Adipose tissue (tissue), 3 donors: Measurements from ENCODE around the gene RAET1E. TPM values are rescaled to one million over a fixed set of nuclear protein-coding genes. Genes with fewer than 3 reads are reported as not detected.
"Not testable (repeated sequence)": the region's sequence is repeated elsewhere in the genome, so short reads cannot be mapped to it uniquely, and the experiment has no call there.

Experiments used
- H3K27ac ChIP-seq: one replicate; pipeline ENCODE4 v1.5.1; 2013; ENCODE audit warnings: low read depth, low read length
- WGBS, 3 donors: extraction: QIAGEN DNeasy Blood & Tissue Kit; methylation state at CpG; one replicate each; pipeline ENCODE4 v1.1.7; 2013; 5-methylcytosine and 5-hydroxymethylcytosine counted together
- polyA plus RNA-seq, 3 donors: library from polyadenylated mRNA; stranded (reverse); fragments of 200-250 nt; gene quantifications; one replicate each; pipeline ENCODE4 v1.2.3, GENCODE V29; 2013
- donor health status: healthy with polysubstance abuse.
- donor health status: Bipolar disorder and iron deficiency.
- donor health status: healthy.

Gene RAET1E
- polyA plus RNA-seq, 3 donors: 0.06 to 0.56 (median 0.43) TPM

- 87 to 89% (median 89%) methylated on average over 7 of the region's 7 CpGs for WGBS, 3 donors
- H3K27ac ChIP-seq: no peak overlapping the region
Observed at GRCh38 chr6:149899926-149900619, 2.2 kb upstream of the RAET1E start.

GRCh38 chr6:149899486-149899885 lies 1.6 kb upstream of the RAET1E start:
- no peak overlapping the region for H3K27ac ChIP-seq

GRCh38 chr6:149898966-149899365 lies 1.1 kb upstream of the RAET1E start:
- WGBS, 3 donors: 91 to 96% (median 95%) methylated on average over 9 of the region's 9 CpGs
- H3K27ac ChIP-seq: no peak overlapping the region

More at GRCh38 chr6:149899486-149899885, 1.6 kb upstream of the RAET1E start:
- 89 to 91% (median 90%) methylated on average over 6 of the region's 6 CpGs for WGBS, 3 donors

GRCh38 chr6:149897015-149897697 lies 757 bp downstream of the RAET1E start:
- WGBS, 3 donors: 41 to 72% (median 49%) methylated on average over 13 of the region's 13 CpGs
- H3K27ac ChIP-seq: no peak overlapping the region

GRCh38 chr6:149896491-149896890 lies 1.4 kb downstream of the RAET1E start:
- H3K27ac ChIP-seq: no peak overlapping the region
- 78 to 93% (median 88%) methylated on average over 3 of the region's 3 CpGs for WGBS, 3 donors

- H3K27ac ChIP-seq: no peak overlapping the region
- 28 to 66% (median 39%) methylated on average over 5 of the region's 5 CpGs for WGBS, 3 donors
Observed at GRCh38 chr6:149895833-149896271, 2.1 kb downstream of the RAET1E start.

- WGBS, 3 donors: 32 to 43% (median 35%) methylated on average over 7 of the region's 7 CpGs
- H3K27ac ChIP-seq: no peak overlapping the region
Observed at GRCh38 chr6:149895048-149895590, 2.8 kb downstream of the RAET1E start.

- 77 to 88% (median 85%) methylated on average over 6 of the region's 6 CpGs for WGBS, 3 donors
- not testable (repeated sequence) for H3K27ac ChIP-seq
Observed at GRCh38 chr6:149891864-149892263, 6.0 kb downstream of the RAET1E start.

GRCh38 chr6:149891259-149891658 lies 6.7 kb downstream of the RAET1E start:
- WGBS, 3 donors: 75 to 94% (median 86%) methylated on average over 3 of the region's 3 CpGs
- H3K27ac ChIP-seq: no peak overlapping the region

- 61 to 80% (median 67%) methylated on average over 6 of the region's 6 CpGs for WGBS, 3 donors
- H3K27ac ChIP-seq: no peak overlapping the region
Observed at GRCh38 chr6:149890629-149891045, 7.3 kb downstream of the RAET1E start.

- WGBS, 3 donors: 71 to 89% (median 73%) methylated on average over 7 of the region's 7 CpGs
- H3K27ac ChIP-seq: no peak overlapping the region
Observed at GRCh38 chr6:149889326-149889725, 8.6 kb downstream of the RAET1E start.

- WGBS, 3 donors: 31 to 59% (median 43%) methylated on average over 1 of the region's 1 CpG
- H3K27ac ChIP-seq: no peak overlapping the region
Observed at GRCh38 chr6:149888659-149889058, 9.3 kb downstream of the RAET1E start.

- no peak overlapping the region for H3K27ac ChIP-seq
- 63 to 80% (median 78%) methylated on average over 9 of the region's 9 CpGs for WGBS, 3 donors
Observed at GRCh38 chr6:149888093-149888492, 9.8 kb downstream of the RAET1E start.

- 51 to 80% (median 65%) methylated on average over 3 of the region's 3 CpGs for WGBS, 3 donors
- H3K27ac ChIP-seq: no peak overlapping the region
Observed at GRCh38 chr6:149887343-149887742, 10.6 kb downstream of the RAET1E start.

GRCh38 chr6:149885888-149886287 lies 12.0 kb downstream of the RAET1E start:
- 82 to 87% (median 84%) methylated on average over 3 of the region's 3 CpGs for WGBS, 3 donors

GRCh38 chr6:149884617-149885016 lies 13.3 kb downstream of the RAET1E start:
- 69 to 75% (median 72%) methylated on average over 7 of the region's 7 CpGs for WGBS, 3 donors
- no peak overlapping the region for H3K27ac ChIP-seq

More at GRCh38 chr6:149885888-149886287, 12.0 kb downstream of the RAET1E start:
- H3K27ac ChIP-seq: no peak overlapping the region

GRCh38 chr6:149884215-149884614 lies 13.7 kb downstream of the RAET1E start:
- no peak overlapping the region for H3K27ac ChIP-seq
- 47 to 63% (median 47%) methylated on average over 11 of the region's 11 CpGs for WGBS, 3 donors

GRCh38 chr6:149881860-149882259 lies 16.1 kb downstream of the RAET1E start:
- 77 to 93% (median 87%) methylated on average over 2 of the region's 2 CpGs for WGBS, 3 donors

GRCh38 chr6:149881066-149881766 lies 16.7 kb downstream of the RAET1E start:
- WGBS, 3 donors: 75 to 86% (median 81%) methylated on average over 10 of the region's 10 CpGs
- no peak overlapping the region for H3K27ac ChIP-seq

More at GRCh38 chr6:149881860-149882259, 16.1 kb downstream of the RAET1E start:
- H3K27ac ChIP-seq: no peak overlapping the region
